GM19467 (cell line): ENCODE measurements around the gene NMD3.

Experiments used
- ATAC-seq: cut with Tn5 transposase; IDR thresholded peaks from one replicate; pipeline ENCODE4 v1.9.1; 2021; ENCODE audit warnings: mild to moderate bottlenecking, moderate library complexity; ENCODE audit not compliant: unreplicated experiment

NMD3 gene

GRCh38 chr3:161230621-161231171 is 9.6 kb downstream of the NMD3 start:
- no peak for ATAC-seq

- no peak for ATAC-seq
Observed at GRCh38 chr3:161231861-161232260, 10.8 kb downstream of the NMD3 start.

GRCh38 chr3:161233557-161233956 is 12.4 kb downstream of the NMD3 start:
- ATAC-seq, result no peak

- no peak for ATAC-seq
Observed at GRCh38 chr3:161236240-161236639, 15.1 kb downstream of the NMD3 start.

GRCh38 chr3:161239700-161240099 is 18.6 kb downstream of the NMD3 start:
- no peak for ATAC-seq

- ATAC-seq, result no peak
Observed at GRCh38 chr3:161244538-161244937, 23.4 kb downstream of the NMD3 start.

- ATAC-seq, result no peak
Observed at GRCh38 chr3:161247049-161247448, 25.9 kb downstream of the NMD3 start.

GRCh38 chr3:161250116-161250515 is 29.0 kb downstream of the NMD3 start:
- no peak for ATAC-seq

- ATAC-seq, result no peak
Observed at GRCh38 chr3:161251716-161252115, 30.6 kb downstream of the NMD3 start.

GRCh38 chr3:161252143-161252542 is 31.0 kb downstream of the NMD3 start:
- no peak for ATAC-seq

GRCh38 chr3:161253711-161254110 is 32.6 kb downstream of the NMD3 start:
- ATAC-seq, result no peak

- no peak for ATAC-seq
Observed at GRCh38 chr3:161254861-161255260, 33.8 kb downstream of the NMD3 start.

- no peak for ATAC-seq
Observed at GRCh38 chr3:161263057-161263456, 41.9 kb downstream of the NMD3 start.

GRCh38 chr3:161264852-161265251 is 43.7 kb downstream of the NMD3 start:
- no peak for ATAC-seq

- ATAC-seq, result no peak
Observed at GRCh38 chr3:161265916-161266571, 44.9 kb downstream of the NMD3 start.

- ATAC-seq, result no peak
Observed at GRCh38 chr3:161266731-161267150, 45.6 kb downstream of the NMD3 start.

GRCh38 chr3:161267646-161268045 is 46.5 kb downstream of the NMD3 start:
- no peak for ATAC-seq

- ATAC-seq, result no peak
Observed at GRCh38 chr3:161268601-161269000, 47.5 kb downstream of the NMD3 start.

- ATAC-seq, result no peak
Observed at GRCh38 chr3:161270991-161271390, 49.9 kb downstream of the NMD3 start.

- ATAC-seq, result no peak
Observed at GRCh38 chr3:161271646-161272045, 50.5 kb downstream of the NMD3 start.

GRCh38 chr3:161272524-161272923 is 51.4 kb downstream of the NMD3 start:
- no peak for ATAC-seq

- ATAC-seq, result no peak
Observed at GRCh38 chr3:161273589-161274218, 52.6 kb downstream of the NMD3 start.
